IgD-negative memory B cell (primary cell): ENCODE results near the gene BOC. TPM values are rescaled to one million over a fixed set of nuclear protein-coding genes. Genes with fewer than 3 reads are reported as not detected.

ENCODE experiments used
- H3K27ac Mint-ChIP-seq, 3 donors: one replicate each; pipeline ENCODE4 v1.8.0; 2020 to 2022; ENCODE audit warnings: mild to moderate bottlenecking in 3 of 3, mixed read lengths in 3 of 3, moderate library complexity in 1 of 3
- H3K27me3 Mint-ChIP-seq: one replicate; pipeline ENCODE4 v1.8.0; 2021; ENCODE audit warnings: mixed read lengths
- H3K36me3 Mint-ChIP-seq: one replicate; pipeline ENCODE4 v1.8.0; 2020; ENCODE audit warnings: mild to moderate bottlenecking, mixed read lengths
- H3K4me1 Mint-ChIP-seq, 3 donors: one replicate each; pipeline ENCODE4 v1.8.0; 2020 to 2022; ENCODE audit warnings: mixed read lengths in 3 of 3, mild to moderate bottlenecking in 1 of 3
- H3K4me3 Mint-ChIP-seq, 4 donors: one replicate each; pipeline ENCODE4 v1.8.0; 2020 to 2022; ENCODE audit warnings: mild to moderate bottlenecking in 4 of 4, mixed read lengths in 4 of 4, moderate library complexity in 3 of 4
- H3K9me3 Mint-ChIP-seq, 3 donors: one replicate each; pipeline ENCODE4 v1.8.0; 2020 to 2021; ENCODE audit warnings: mixed read lengths in 3 of 3, mild to moderate bottlenecking in 1 of 3
- polyA plus RNA-seq: library from polyadenylated mRNA; unstranded; fragments of 300-500 nt; fragmentation: Illumina TruSeq; gene quantifications from one replicate; pipeline ENCODE4 v1.2.3, GENCODE V29; 2021

Gene BOC
- polyA plus RNA-seq, 1 donor from 2014 or later: 0.70 TPM

DNA sequence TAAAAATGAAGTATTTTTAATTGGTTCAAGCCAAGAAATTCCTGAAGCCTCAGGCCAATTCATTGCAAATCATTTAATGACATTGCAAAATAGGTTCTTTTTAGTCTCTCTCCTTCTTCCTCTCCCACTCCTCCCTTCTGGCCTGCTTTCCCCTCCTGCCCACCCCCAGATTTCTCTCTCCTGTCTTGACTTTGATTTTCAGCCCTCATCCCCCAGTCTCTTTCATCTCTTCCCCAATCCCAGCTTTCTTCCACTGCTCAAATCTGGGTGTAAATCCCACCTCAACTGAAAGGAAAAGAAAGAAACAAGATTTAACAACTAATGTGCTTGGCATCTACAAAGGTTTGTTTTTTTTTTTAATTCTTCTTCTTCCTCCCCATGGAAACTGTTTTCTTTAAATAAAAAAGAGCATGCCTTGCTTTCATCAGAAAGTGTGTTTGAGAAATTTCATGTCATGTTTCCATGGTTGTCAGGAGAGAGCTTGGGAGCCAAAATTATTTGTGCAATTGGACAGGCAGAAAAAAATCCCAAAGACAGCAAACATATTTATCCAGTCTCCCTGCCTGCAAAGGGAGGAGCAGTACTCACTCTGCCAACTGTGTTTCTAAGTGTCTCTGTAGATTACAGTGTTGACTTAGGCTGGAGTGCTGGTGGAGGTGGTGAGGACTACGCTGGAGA is 50.4 kb downstream of the BOC start:
- Mint-ChIP-seq H3K27me3 (no peaks in the 10 kb centered on the region), H3K36me3 (peaks cover 1% of the 10 kb centered on the region), H3K4me1 (peaks cover 0 to 4% (median 0%) of the 10 kb centered on the region in 3 donors), H3K9me3 (no peaks in the 10 kb centered on the region), H3K27ac (no peak overlapping the region), H3K4me3 (no peak overlapping the region)

DNA sequence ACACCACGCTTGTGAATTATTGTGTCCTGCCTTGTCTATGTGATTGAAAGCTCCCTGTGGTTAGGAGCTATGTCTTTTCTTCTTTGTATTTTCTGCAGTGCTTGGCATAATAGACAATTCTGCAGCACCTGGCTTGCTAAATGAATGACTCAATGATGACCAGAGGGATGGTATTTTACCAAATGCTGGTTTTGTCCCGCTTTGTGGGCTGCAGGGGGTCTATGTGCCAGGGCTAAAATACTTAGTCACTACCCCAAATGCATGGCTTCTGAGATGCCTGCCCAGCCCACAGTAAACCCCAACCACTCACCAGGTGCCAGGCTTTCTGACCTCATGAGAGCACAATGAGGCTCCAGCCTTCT is 50.9 kb downstream of the BOC start:
- Mint-ChIP-seq H3K27me3 (no peaks in the 10 kb centered on the region), H3K36me3 (peaks cover 1% of the 10 kb centered on the region), H3K4me1 (peaks cover 0 to 4% (median 0%) of the 10 kb centered on the region in 3 donors), H3K9me3 (no peaks in the 10 kb centered on the region), H3K4me3 (no peak overlapping the region), H3K27ac (no peak overlapping the region)

GRCh38 chr3:113263020-113263419 is 51.7 kb downstream of the BOC start:
- Mint-ChIP-seq H3K27me3 (peaks cover 1% of the 10 kb centered on the region), H3K27ac (no peak overlapping the region), H3K9me3 (no peaks in the 10 kb centered on the region), H3K36me3 (peaks cover 1% of the 10 kb centered on the region), H3K4me3 (peak overlapping the region in 1 of 4 donors; percentile 58), H3K4me1 (peaks cover 0 to 4% (median 0%) of the 10 kb centered on the region in 3 donors)

- Mint-ChIP-seq H3K36me3 (peaks cover 1% of the 10 kb centered on the region), H3K9me3 (no peaks in the 10 kb centered on the region), H3K27ac (no peak overlapping the region), H3K4me3 (no peak overlapping the region), H3K4me1 (peaks cover 0 to 4% (median 0%) of the 10 kb centered on the region in 3 donors), H3K27me3 (peaks cover 1% of the 10 kb centered on the region)
These were observed 52.4 kb downstream of the BOC start for GRCh38 chr3:113263778-113264177.

GRCh38 chr3:113264283-113265131 is 53.1 kb downstream of the BOC start:
- Mint-ChIP-seq H3K4me3 (no peak overlapping the region), H3K36me3 (peaks cover 1% of the 10 kb centered on the region), H3K27me3 (peaks cover 1% of the 10 kb centered on the region)

GRCh38 chr3:113265231-113265630 is 53.9 kb downstream of the BOC start:
- Mint-ChIP-seq H3K4me1 (peaks cover 0 to 4% (median 0%) of the 10 kb centered on the region in 3 donors), H3K27me3 (peaks cover 1% of the 10 kb centered on the region), H3K9me3 (no peaks in the 10 kb centered on the region), H3K4me3 (no peak overlapping the region), H3K27ac (no peak overlapping the region), H3K36me3 (peaks cover 1% of the 10 kb centered on the region)

More at GRCh38 chr3:113264283-113265131, 53.1 kb downstream of the BOC start:
- peaks cover 0 to 4% (median 0%) of the 10 kb centered on the region in 3 donors for H3K4me1 Mint-ChIP-seq
- H3K9me3 Mint-ChIP-seq: no peaks in the 10 kb centered on the region
- H3K27ac Mint-ChIP-seq: no peak overlapping the region

GRCh38 chr3:113266738-113267137 is 55.4 kb downstream of the BOC start:
- Mint-ChIP-seq H3K36me3 (no peaks in the 10 kb centered on the region), H3K4me3 (no peak overlapping the region), H3K27me3 (peaks cover 1% of the 10 kb centered on the region), H3K4me1 (no peaks in the 10 kb centered on the region), H3K9me3 (no peaks in the 10 kb centered on the region), H3K27ac (no peak overlapping the region)

- H3K4me3 Mint-ChIP-seq: no peak overlapping the region
- peaks cover 0 to 2% (median 0%) of the 10 kb centered on the region in 3 donors for H3K4me1 Mint-ChIP-seq
- H3K27me3 Mint-ChIP-seq: peaks cover 1% of the 10 kb centered on the region
- H3K9me3 Mint-ChIP-seq: no peaks in the 10 kb centered on the region
- no peaks in the 10 kb centered on the region for H3K36me3 Mint-ChIP-seq
- H3K27ac Mint-ChIP-seq: no peak overlapping the region
These were observed 57.0 kb downstream of the BOC start for GRCh38 chr3:113268311-113268710.

DNA sequence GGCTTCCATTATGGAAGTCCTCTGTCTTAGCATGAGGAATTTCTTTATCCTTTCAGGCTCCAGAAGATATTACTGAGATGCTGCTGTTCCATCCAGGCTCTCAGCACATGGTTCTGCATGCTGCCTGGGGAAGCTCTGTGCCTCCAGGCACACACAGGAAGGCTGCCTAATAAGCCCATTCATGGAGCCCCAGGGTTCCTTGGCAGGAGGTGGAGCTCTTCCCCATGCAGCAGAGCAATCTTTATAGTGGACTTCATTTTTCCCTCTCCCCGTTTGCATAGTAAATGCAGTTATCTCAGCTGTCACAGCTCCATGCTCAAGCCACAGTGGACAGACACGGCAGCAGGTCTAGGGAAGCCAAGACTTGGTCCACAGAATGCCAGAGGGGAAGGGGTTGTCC is 57.6 kb downstream of the BOC start:
- H3K36me3 Mint-ChIP-seq: no peaks in the 10 kb centered on the region
- H3K9me3 Mint-ChIP-seq: no peaks in the 10 kb centered on the region
- no peak overlapping the region for H3K4me3 Mint-ChIP-seq
- H3K27me3 Mint-ChIP-seq: peaks cover 1% of the 10 kb centered on the region
- H3K4me1 Mint-ChIP-seq: peaks cover 0 to 2% (median 0%) of the 10 kb centered on the region in 3 donors
- no peak overlapping the region for H3K27ac Mint-ChIP-seq

DNA sequence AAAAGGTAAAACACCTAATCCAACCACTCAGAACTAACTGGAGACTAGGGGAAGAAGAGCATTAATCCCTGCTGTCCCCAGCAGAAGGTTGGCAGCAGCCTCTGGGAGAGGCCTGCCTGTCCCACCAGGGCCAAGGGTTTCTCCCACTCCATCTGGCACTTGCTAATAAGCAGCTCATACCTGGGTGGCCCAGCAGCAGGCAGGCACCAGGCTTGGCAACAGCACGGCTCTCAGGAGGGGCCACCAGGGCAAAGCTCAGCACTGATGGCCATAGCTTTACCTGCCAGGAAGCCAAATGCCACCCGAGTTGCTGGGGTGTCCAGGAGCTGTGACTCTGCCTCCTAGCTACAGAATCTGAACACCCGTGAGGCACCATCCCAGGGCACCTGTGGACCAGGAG is 58.3 kb downstream of the BOC start:
- Mint-ChIP-seq H3K27ac (no peak overlapping the region), H3K4me3 (no peak overlapping the region), H3K9me3 (no peaks in the 10 kb centered on the region)

DNA sequence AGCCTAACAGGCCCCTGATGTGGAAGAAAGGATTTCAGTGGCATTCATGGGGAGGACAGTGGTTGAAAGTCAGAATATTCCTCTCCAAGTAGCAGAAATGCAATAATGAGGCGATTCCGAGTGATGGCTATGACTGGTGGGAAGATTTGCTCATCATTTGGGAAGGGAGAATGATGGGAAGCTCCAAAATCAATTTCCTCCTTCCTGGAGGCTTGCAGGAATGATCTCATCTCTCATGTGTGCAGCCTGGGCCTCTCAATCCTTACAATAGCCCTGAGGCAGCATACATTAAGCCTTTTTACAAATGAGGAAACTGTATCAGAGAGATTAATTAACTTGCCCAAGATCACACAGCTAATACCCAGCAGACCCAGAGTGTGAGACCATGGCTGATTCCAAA is 58.7 kb downstream of the BOC start:
- H3K4me3 Mint-ChIP-seq: no peak overlapping the region
- peaks cover 0 to 2% (median 0%) of the 10 kb centered on the region in 3 donors for H3K4me1 Mint-ChIP-seq
- H3K36me3 Mint-ChIP-seq: no peaks in the 10 kb centered on the region
- peaks cover 1% of the 10 kb centered on the region for H3K27me3 Mint-ChIP-seq
- no peak overlapping the region for H3K27ac Mint-ChIP-seq
- no peaks in the 10 kb centered on the region for H3K9me3 Mint-ChIP-seq

More for the DNA sequence above, 58.3 kb downstream of the BOC start:
- Mint-ChIP-seq H3K36me3 (no peaks in the 10 kb centered on the region), H3K4me1 (peaks cover 0 to 2% (median 0%) of the 10 kb centered on the region in 3 donors), H3K27me3 (peaks cover 1% of the 10 kb centered on the region)

DNA sequence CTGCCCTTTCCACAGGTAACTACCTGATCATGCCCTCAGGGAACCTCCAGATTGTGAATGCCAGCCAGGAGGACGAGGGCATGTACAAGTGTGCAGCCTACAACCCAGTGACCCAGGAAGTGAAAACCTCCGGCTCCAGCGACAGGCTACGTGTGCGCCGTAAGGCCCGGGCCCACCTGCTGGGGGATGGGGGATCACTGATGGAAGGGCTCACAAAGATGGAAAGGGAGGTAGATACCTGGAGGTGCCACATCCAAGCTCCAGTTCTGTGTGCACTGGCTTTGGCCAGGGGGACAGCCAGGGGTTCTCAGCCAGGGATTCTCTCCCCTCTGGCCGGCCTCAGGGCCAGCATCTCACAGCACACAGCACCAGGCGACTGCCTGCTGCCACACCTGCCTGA is 59.4 kb downstream of the BOC start:
- no peaks in the 10 kb centered on the region for H3K9me3 Mint-ChIP-seq
- H3K4me3 Mint-ChIP-seq: no peak overlapping the region
- peaks cover 1% of the 10 kb centered on the region for H3K27me3 Mint-ChIP-seq
- H3K4me1 Mint-ChIP-seq: peaks cover 3 to 4% (median 3%) of the 10 kb centered on the region in 3 donors
- no peak overlapping the region for H3K27ac Mint-ChIP-seq
- no peaks in the 10 kb centered on the region for H3K36me3 Mint-ChIP-seq

DNA sequence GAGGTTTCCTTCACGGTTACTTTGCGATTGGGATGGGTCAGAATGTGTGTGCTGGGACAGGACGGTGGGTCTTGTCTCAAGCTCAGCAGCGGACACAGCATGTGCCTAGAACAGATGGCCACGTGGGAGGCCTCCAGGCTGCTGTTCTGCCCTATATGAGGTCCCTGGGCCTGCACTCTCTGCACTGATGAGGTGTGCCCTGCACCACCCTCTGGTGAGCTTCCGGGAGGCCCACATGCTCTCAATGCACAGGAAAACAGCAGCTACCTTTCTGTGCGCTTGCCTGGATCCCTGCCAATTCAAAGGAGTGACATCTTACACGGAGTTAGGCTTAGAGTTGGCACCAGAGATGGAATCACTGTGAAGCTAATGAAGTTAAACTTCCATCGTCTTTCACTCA is 59.8 kb downstream of the BOC start:
- Mint-ChIP-seq H3K36me3 (no peaks in the 10 kb centered on the region), H3K4me3 (no peak overlapping the region)

GRCh38 chr3:113271594-113272384 is 60.4 kb downstream of the BOC start:
- no peak overlapping the region for H3K27ac Mint-ChIP-seq
- peaks cover 1% of the 10 kb centered on the region for H3K27me3 Mint-ChIP-seq
- no peak overlapping the region for H3K4me3 Mint-ChIP-seq
- peaks cover 13 to 14% (median 13%) of the 10 kb centered on the region in 3 donors for H3K4me1 Mint-ChIP-seq
- H3K9me3 Mint-ChIP-seq: no peaks in the 10 kb centered on the region
- no peaks in the 10 kb centered on the region for H3K36me3 Mint-ChIP-seq

More for the DNA sequence above, 59.8 kb downstream of the BOC start:
- H3K27me3 Mint-ChIP-seq: peaks cover 1% of the 10 kb centered on the region
- H3K4me1 Mint-ChIP-seq: peaks cover 7 to 8% (median 7%) of the 10 kb centered on the region in 3 donors
- H3K9me3 Mint-ChIP-seq: no peaks in the 10 kb centered on the region
- H3K27ac Mint-ChIP-seq: no peak overlapping the region

DNA sequence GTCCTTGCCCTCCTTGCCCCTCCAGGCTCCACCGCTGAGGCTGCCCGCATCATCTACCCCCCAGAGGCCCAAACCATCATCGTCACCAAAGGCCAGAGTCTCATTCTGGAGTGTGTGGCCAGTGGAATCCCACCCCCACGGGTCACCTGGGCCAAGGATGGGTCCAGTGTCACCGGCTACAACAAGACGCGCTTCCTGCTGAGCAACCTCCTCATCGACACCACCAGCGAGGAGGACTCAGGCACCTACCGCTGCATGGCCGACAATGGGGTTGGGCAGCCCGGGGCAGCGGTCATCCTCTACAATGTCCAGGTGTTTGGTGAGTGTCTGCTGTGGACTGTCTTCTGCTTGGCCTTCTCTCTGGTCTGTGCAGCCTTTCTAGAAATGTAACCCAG is 61.0 kb downstream of the BOC start:
- Mint-ChIP-seq H3K36me3 (no peaks in the 10 kb centered on the region), H3K4me1 (peaks cover 19% of the 10 kb centered on the region in 3 donors), H3K27me3 (peaks cover 1% of the 10 kb centered on the region), H3K27ac (peak overlapping the region in 1 of 3 donors; percentile 69), H3K9me3 (no peaks in the 10 kb centered on the region), H3K4me3 (no peak overlapping the region)
